Amygdala (tissue), 56 donors: Measurements from ENCODE around the gene MGAT3.

Experiments used
- DNase-seq, 56 donors: peaks; one replicate each; lab custom pipeline; 2025; lab: John Stamatoyannopoulos, UW

Gene MGAT3

DNA sequence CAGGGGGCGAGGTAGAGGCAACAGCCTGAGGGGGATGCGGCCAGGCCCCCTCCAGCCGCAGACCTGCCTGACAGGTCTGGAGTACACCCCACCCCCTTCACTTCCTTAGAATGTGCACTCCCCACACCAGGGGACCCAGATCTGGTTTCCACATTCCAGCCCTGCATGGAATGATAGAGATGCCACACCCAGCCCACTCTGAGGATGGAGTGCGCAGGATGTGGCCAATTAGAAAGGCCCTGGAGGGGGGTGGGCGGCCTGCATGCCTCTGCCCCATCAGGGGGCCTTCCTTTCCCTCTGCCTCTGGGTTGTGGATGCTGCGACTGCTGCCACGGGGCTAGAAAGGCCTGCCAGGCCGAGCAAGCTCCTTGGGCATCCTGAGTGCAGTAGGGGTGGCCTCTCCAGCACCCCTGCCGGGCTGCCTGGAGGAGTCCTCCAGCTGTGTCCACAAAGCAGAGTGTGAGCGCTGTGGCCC lies 28.2 kb upstream of the MGAT3 start:
- no peak for DNase-seq

DNA sequence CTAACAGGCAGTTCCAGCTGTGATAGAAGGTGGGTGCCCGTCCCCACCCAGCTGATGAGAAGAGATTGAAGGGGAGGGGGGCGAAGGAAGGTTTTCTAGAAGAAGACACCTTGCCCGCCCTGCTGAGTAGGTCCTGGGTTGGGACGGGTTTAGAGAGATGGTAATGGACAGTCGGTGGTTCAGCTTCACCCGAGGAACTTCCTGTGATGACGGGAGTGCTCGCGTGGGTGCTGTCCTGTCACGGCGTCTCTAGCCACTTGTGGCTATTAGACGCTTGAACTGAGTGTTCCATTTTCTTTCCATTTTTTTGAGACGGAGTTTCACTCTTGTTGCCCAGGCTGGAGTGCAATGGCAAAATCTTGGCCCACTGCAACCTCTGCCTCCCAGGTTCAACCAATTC lies 27.6 kb upstream of the MGAT3 start:
- DNase-seq = no peak

DNA sequence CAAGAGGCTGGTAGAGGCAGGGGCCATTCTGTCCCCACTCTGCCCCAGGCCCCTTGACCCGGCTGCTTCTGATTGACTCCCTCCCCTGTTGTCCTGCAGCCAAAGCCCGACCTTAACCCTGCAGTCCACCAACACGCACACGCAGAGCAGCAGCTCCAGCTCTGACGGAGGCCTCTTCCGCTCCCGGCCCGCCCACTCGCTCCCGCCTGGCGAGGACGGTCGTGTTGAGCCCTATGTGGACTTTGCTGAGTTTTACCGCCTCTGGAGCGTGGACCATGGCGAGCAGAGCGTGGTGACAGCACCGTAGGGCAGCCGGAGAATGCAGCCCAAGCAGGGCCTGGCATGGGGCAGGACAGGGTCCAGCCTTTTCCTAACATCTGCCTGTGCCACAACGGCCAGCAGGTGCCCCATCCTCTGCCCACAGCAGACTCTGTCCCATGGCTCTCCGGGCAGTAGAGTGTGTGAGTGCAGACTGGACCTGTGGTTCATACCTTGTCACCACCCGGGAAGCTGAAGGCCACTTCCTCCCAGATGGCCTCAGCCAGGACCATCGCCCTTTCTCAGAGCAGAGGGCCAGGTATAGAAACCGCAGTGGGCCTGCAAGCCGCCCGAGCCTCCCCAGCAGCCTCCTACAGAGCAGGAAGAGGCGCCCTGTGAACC lies 26.8 kb upstream of the MGAT3 start:
- no peak for DNase-seq

DNA sequence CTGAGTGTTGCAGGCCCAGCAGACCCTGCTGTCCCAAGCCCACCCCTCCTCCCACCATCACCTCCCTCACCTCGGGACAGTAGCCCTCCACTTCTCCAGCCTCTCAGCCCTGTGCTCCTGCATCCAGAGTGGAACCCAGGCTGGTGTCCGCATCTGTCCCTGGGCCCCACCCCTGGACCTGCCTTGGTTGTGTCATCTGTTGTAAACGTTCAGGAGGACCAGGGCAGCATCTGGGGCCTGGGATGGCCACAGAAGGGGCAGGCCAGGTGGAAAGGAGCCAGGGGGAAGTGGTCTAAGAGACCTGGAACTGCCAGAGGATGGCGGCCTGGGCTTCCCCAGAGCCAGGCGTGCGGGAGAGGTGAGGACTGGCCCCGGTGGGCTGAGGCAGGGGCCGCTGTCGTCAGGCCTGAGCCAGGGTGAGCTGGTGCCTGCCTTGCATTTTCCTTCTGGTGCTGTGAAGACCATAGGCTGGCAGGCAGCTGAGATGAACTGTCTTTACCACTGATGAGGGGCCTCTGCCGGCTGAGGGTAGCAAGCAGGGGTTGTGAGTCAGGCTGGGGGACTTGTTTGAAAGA lies 26.1 kb upstream of the MGAT3 start:
- no peak for DNase-seq

DNA sequence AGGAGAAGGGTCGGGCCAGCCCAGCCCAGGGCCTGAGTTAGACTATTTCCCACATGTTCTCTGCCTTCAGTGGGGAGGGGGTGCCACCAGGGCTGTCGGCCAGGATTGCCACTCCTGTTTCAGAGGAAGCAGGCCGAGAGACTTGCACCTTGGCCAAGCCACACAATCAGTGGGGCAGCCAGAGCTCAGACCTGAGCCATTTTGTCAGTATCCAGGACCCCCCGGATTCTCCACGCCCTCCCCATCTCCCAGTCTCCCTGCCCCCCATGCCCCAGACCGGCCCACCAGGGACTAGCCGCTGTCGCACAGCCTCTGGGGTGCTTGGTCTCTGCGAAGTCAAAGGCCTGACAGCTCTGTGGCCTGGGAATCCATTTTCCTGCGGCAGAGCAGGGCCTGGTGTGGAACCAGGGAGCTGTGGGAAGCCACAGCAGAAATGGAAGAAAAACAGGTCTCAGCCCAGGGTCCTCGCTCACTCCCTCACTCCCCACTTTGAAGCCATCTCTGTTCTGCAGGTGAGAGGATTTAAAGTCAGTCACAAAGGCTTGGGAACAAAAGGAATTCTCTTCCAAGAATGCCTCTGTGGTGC lies 25.5 kb upstream of the MGAT3 start:
- no peak for DNase-seq

DNA sequence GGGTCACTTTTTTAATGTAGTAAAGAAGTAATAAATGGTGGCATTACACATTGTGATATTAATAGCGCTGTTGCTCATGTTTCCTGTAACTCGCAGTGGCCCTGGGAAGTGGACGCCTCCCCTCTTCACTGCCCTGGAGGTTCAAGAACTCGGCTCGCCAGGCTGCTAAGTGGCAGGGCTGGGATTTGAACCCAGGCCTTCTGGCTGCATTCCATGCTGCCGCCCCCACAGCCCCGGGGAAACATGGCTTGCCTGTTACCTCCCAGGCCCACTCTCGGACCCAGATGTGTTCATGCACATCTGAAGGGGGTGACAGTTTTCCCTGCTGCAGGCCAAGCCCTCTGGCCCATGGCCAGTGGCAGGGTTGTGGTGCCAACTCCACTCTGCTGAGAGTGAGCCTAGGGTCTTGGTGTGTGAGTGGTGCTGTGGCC lies 25.0 kb upstream of the MGAT3 start:
- DNase-seq = peak in 1 of 56 donors; percentile 66

DNA sequence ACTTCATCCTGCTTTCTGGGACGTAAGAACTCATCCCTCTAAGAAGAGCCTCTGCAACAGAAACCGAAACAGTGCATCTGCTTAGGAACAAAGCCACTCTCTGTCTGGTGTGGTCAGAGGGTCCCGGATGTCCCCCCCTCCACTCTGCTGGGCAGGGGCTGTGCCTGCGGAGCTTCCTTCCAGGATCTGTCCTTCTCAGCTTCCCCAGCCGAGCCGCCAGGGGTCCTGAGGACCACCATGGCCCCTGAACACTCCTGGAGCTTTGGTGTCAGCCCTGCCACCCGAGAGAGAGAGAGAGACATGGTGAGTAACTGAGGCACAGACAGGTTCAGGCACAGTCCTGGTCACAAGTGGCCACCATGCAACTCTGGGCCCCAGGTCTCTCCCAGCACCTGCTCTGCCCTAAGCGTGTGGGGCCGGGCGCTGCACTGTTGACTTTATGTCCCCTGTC lies 24.4 kb upstream of the MGAT3 start:
- DNase-seq = peak in 15 of 56 donors; percentile 9 to 54 (median 33)

DNA sequence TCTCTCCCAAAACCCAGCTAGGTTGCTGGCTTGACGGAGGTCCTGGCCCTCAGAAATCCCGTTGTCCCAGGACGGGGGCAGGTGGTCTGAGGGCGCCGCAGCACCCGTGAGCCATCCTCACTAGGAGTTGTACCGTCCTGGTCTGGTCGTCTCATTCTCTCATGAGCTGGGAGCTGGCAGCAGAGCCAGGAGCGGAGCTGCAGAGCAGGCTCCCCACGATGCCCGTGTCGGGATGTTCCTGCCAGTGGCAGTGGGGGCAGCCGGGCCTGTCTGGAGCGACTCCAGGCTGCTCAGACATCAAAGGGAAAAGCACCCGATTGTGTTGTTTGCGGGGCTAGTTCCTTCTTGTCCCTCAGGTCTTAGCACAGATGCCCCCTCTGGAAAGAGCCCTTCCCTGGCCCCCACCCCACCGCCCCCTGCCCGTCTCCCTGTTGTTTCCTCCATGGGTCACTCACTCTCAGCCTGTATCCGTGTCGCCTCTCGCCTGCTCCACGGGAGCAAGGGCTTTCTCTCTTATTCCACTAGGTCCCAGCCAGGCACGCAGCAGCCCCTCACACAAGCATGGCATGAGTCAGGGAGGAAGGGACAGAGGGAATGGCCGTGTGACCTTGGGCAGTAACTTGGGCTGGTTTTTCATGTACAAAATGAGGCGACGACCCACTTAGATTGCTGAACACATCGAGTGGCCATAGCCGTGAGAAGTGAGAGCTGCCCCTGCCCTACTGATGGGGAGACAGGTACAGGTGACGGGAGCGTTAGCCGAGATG lies 23.2 kb upstream of the MGAT3 start:
- DNase-seq = peak in 44 of 56 donors; percentile 13 to 84 (median 61)

DNA sequence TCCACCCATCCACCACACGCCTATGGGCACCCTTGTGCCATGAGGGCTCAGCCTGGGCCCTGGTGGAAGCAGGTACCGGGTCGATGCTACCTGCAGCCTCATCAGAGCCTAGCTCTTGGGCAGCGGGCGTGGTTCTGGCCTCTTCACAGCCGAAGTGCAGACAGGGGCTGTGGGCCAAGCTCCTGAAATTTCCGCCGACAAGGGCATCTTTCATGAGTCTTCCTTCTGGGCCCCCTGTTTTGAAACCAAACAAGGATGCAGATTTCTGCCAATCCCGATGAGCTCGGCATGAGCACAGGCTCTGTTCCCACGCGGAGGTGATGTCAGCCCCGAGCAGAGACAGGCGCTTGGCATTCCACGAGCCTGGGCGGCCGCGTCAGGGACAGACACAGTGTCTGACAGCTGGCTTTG lies 22.6 kb upstream of the MGAT3 start:
- DNase-seq = peak in 53 of 56 donors; percentile 27 to 89 (median 72)

DNA sequence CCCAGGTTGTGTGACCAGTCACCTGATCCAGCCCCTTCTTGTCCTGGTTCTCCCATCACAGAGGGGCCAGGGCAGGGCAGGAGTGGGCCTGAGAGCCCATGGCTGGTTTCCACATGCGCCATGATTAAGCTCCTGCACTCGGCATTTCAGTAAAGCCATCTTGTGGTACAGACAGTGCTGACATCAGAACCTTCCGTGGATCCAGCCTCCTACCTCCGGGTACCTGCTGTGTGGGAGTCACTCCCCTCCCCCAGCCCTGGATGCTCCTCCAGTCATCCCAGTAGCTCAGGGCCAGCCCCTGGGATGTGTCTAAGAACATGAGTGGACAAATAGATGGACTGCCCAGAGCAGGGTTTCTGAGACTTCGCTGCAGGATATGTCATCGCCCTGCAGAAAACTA lies 22.1 kb upstream of the MGAT3 start:
- peak in 4 of 56 donors; percentile 45 to 66 (median 60) for DNase-seq

DNA sequence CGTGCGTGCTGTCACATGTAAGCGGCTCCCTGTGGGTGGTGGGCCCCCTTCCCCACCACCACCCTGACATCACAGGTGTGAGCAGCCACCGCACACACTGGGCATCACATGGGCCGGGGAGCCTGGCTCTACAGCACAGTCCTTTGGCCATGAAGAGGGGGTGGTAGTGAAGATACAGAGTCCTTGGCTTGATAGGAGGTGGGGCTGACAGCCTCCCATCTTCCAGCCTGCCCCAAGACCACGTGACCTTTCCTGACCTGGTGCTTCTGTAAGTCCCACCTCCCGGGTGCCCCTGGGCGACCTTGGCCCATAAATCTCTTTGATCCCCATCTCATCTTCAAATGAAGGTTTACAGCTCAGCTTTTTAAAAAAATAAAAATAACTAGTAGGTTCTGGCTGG lies 21.2 kb upstream of the MGAT3 start:
- DNase-seq = no peak

DNA sequence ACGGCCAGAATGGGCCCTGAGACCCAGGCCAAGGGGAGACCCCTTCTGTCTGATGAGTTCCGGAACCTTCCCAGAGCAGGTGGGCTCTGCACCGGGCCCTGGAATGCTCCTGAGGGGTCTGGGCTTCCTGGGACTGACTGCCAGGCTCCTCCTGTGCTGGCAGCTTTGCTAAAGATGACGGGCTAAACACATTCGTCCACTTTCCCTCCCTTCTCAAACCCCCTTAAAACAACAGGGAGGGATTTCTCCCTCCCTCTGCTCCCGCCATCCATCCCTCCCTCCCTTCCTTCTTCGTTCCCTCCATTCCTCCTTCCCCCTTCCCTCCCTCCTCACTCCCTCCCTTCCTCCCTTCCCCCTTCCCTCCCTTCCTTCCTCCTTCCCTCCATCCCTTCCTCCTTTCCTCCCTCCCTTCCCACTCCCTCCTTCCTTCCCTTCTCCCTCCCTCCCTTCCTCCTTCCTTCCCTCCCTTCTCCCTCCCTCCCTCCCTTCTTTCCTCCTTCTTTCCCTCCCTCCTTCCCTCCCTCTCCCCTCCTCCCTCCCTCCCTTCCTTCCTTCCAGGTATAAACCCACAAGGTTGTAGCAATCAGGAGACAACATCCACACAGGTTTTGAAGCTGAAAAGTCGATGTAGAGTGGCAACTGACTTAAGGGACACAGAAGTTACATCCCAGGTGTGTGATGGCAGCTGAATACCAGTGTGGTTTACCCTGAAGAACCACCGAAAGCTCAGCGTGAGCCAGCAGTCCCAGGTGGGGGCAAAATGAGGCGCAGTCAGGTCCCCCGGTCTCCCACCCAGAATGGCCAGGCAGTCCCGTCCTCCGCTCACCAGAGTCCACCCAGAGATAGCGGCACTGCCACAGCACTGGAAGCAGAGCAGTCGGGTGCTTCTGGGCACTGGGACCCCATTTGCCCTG lies 18.8 kb upstream of the MGAT3 start:
- no peak for DNase-seq

DNA sequence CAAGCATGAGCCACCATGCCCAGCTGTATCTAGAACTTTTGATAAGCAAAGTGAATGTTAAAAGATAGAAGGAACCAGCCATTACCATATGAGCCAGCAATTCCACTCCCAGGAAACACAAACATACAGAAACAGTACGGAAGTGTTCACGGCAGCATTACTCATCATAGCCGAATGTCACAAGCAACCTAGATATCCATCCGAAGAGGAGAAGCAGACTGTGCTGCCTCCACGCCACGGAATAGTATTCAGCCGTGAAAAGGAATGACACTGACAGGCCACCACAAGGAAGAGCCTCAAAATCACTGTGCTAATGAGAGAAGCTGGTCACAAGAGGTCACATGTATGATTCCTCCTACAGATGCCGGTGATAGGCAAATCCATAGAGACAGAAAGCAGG lies 17.6 kb upstream of the MGAT3 start:
- DNase-seq = no peak

DNA sequence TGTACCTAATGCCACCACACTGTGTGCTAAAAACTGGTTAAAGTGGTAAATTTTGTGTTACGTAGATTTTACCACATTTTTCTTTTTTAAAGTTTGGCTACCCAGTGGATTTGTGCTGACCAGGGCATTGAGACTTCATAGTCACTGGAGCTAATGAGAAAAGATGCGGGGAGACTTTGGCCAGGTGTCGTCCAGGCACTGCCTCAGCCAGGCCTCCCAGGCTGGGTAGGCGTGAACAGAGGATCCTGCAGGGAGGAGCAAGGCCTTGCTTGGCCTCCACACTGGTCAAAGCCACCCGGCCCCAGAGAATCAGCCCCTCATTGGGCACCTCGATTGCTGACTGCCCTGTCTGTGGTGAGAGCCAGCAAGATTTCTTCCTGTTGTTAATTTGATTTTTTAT lies 13.4 kb upstream of the MGAT3 start:
- no peak for DNase-seq

DNA sequence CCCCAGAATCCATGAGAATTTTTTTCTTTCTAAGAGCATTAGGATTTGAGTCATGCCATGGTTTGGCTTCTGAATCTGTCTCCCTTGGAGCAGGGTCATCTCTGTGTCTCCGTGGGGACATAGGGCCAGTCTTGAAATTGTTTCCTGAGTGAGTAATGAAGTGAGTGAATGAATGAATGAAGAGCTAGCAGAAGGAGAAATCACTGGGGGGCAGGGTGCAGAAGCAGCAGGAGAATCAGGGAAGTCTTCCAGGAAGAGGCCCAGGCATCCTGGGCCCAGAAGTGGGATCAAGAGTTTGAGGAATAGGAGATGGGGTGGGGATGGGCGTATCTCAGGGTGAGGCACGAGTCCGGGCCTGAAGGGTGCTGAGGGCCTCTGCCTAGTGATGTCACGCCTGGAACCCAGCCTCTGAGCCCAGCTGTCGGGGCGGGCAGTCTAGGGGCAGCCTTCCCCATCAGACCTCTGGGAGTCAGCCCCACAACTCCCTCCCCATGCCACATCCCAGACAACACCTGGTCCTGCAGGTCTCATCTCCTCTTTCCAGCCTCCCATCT lies 12.5 kb upstream of the MGAT3 start:
- DNase-seq = peak in 2 of 56 donors; percentile 20 to 39

DNA sequence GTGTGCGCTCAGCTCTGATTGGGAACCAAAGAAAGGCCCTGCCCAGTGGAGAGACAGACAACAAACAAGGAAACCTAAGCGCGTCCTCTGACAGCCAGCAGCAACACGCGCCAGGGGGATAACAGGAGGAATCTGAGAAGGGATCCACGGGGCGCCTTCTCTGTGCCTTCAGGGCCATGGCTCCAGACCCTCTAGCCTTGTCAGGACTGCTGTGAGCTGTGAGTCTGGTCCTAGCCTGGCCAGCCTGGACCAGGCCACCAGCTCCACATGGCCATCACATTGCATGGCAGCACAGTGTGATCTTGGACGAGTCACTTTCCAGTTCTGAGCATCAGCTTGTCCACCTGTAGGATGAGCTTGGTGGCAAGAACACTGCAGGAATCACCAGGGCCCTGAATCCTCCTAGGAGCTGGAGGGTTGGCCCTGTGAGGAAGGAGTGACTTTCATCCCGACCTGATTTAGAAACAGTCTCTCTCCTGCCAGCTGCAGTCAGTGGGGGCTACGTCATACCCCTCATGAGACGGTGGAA lies 11.8 kb upstream of the MGAT3 start:
- DNase-seq = no peak

DNA sequence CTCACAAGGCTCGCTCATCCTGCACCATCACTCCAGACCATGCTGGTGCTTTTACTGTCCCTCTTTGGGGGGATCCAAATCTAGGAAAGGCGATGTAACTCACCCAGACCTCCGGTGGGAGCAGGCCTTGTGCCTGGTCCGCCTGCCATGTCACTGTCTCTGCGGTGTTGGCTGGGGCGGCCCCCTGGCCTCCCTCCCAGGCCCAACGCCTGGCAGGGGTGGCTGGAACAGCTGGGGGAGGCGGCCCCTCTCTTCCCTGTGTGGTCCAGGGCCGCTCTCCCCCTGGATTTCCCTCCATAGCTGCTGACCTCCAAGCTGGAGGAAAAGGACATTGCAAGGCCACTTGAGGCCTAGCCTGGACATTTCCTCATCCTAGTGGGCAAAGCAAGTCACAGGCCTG lies 11.1 kb upstream of the MGAT3 start:
- no peak for DNase-seq

DNA sequence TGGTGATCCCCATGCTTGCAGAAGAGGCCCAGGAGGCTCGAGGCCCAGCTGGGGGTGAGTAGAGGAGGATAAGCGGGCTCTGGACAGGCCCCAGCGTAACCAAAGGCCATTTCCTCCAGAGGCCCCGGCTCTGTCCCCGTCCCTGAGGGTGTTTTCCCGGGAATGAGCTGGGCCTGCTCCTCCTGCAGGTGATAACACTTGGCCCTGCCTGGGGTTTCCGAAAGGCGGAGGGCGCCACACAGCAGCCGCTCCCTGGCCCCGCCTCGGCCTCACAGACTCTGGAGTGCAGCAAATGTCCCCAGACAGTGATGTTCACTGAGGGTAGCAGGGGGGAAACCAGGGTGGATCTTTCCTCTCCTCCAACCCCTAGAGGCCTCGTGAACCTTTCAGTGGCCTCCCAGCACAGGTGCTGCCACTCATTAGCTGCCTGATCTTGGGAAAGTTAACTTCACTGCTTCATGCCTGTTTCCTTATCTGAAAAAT lies 10.5 kb upstream of the MGAT3 start:
- DNase-seq = no peak
